GM19351 (cell line): ENCODE results near the gene BMI1.
"Not testable (repeated sequence)": the region's sequence is repeated elsewhere in the genome, so short reads cannot be mapped to it uniquely, and the experiment has no call there.

Experiments
- ATAC-seq: cut with Tn5 transposase; IDR thresholded peaks from one replicate; pipeline ENCODE4 v1.9.1; 2021; ENCODE audit warnings: mild to moderate bottlenecking, moderate library complexity; ENCODE audit not compliant: unreplicated experiment

BMI1 gene

GRCh38 chr10:22338931-22339330 lies 18.0 kb downstream of the BMI1 start:
- ATAC-seq, result no peak

- no peak for ATAC-seq
Observed at GRCh38 chr10:22339761-22340328, 18.9 kb downstream of the BMI1 start.

DNA sequence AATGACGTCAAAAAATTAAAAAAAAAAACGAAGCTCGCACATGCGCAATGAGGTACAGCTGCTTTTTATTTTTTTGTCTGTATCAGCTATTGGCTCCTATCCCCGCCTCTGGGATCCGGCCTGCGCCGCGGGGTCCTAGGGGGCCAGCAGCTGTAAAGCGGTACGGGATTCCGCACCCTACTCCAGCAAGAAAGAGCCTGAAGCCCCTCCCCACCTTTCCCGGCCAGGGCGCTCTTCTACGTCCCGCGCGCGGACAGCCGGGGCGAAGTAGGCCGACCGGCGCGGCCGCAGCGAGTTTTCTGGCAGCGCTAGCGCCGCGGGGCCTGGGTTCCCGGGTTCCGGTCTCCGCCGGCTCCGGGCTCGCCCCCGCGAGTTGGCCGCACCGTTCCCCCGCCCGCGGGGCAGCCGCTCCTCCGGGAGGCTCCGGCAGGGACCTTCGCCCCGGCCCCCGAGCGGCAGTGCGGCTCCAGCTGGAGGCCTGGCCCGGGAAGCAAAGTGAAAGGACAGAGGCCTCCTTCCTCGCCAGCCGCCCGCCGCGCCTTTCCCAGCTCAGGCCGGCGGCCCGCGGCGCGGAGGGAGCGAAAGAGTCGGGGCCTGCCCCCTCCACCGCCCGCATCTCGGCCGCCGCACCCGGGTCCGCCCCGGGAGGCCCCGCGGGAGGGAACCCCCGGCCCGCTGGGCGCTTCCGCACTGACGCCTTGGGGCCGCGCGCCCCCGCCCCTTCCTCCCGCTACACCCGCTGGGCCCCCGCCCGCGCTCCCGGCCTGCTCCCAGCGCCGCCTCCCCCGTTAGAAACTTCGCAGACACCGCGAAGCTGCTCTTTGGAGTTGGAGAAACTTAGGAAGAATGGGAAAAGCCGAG lies 19.7 kb downstream of the BMI1 start:
- peak; percentile 38 for ATAC-seq

GRCh38 chr10:22341190-22341925 lies 20.5 kb downstream of the BMI1 start:
- ATAC-seq, result peak; percentile 6

- no peak for ATAC-seq
Observed at GRCh38 chr10:22341926-22342196, 21.0 kb downstream of the BMI1 start.

DNA sequence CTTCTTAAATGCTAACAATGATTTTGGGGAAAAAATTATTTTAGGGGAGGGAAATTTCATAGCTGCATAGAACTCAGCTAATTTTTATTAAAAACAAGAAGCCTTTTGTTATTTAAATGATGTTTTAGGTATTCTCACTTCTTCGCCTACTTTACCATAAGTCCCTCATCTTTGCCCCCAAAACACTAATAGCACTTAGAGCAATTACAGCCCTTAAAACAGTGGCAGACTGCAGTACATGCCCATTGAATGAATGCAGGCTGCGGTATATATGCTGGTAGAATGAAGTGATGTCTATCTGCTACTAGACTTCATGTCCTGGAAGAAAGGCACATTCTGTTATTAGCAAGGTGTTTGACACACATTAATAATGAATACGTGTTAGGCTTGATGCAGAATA lies 21.5 kb downstream of the BMI1 start:
- ATAC-seq, result no peak

GRCh38 chr10:22343731-22344130 lies 22.8 kb downstream of the BMI1 start:
- ATAC-seq, result no peak

GRCh38 chr10:22344249-22344648 lies 23.4 kb downstream of the BMI1 start:
- no peak for ATAC-seq

DNA sequence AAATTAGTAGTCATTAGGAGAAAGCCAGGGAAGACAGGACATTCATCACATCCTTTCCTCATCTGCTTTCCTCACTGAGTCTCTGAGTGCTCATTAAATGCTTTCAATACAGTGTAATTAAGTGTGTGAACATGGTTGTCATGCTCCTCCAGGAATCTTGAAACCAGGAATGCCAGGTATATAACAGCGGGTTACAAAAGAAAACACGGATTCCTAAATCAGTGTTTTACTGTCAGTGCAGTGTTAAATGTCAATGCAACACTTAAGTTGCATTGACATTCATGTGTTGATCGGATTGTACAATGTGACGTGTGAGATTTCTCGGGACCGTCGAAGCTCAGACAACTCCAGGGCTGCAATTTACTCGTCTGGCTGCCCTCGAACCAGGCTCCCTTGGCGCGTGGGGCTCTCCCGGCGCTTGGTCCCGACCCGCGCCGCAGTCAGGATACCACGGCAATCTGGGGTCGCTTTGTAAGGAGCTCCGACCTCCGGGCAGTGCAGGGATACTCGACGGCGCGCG lies 23.9 kb downstream of the BMI1 start:
- no peak for ATAC-seq

- ATAC-seq, result no peak
Observed at GRCh38 chr10:22345301-22346095, 24.6 kb downstream of the BMI1 start, which contains the start of gene SPAG6. SPAG6 (plus strand) TSS chr10:22345496; CDS start chr10:22345612, 116 bp downstream.

- ATAC-seq, result no peak
Observed at GRCh38 chr10:22346096-22346661, 25.3 kb downstream of the BMI1 start.

- no peak for ATAC-seq
Observed at GRCh38 chr10:22349755-22350154, 28.9 kb downstream of the BMI1 start.

DNA sequence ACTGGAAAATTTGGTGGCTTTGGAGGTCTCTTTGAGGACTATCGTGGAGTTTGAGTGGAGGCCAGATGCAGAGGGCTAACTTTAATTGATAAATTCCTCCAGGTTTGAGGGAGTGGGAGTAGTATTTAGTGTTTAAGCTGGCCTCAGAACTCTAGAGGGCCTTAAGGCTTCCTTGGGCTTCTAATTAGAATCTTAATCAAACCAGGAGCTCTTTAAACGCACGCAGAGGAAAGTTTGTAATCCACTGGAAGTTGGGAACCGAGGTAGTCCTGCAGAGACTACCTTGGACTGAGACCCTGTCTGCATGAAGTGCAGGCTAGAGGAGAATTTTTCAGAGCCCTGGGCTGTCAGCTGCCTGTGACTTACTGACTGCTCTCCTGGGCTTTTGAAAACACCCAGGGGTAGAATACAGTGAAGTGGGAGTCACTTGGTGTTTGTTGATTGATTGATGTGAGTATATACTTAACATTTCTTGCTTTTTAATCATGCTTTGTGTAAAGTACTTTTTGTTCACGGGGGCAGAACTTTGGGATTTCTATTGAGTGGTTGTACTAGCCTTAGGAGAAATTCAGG lies 30.3 kb downstream of the BMI1 start:
- no peak for ATAC-seq

DNA sequence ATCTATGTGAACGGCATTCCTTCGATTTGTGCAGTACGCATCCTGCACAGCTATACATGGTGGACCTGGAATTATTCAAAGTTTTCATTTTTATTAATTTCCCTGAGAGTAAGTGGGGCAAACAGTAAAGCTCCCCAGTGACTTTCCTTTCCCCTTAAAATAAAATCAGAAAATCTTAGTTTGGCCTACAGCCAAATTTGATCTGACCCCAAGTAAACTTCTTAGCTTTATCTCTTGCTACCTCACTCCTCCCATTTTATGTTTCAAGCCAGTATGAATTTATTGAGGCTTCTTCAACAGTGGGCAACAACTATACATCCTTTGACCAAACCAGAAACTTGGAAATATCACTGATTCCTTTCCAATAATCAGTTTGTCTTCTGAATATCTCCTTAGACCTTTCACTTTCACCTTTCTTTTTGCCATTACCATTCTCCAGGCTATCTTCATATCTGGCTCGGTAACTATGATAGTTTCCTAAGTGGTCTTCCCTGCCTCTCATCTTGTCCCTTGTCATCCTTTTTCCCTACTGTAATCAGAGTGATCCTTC lies 35.5 kb downstream of the BMI1 start:
- ATAC-seq, result no peak

- ATAC-seq, result not testable (repeated sequence)
Observed at GRCh38 chr10:22357770-22358169, 36.9 kb downstream of the BMI1 start.

GRCh38 chr10:22363305-22363704 lies 42.4 kb downstream of the BMI1 start:
- no peak for ATAC-seq

DNA sequence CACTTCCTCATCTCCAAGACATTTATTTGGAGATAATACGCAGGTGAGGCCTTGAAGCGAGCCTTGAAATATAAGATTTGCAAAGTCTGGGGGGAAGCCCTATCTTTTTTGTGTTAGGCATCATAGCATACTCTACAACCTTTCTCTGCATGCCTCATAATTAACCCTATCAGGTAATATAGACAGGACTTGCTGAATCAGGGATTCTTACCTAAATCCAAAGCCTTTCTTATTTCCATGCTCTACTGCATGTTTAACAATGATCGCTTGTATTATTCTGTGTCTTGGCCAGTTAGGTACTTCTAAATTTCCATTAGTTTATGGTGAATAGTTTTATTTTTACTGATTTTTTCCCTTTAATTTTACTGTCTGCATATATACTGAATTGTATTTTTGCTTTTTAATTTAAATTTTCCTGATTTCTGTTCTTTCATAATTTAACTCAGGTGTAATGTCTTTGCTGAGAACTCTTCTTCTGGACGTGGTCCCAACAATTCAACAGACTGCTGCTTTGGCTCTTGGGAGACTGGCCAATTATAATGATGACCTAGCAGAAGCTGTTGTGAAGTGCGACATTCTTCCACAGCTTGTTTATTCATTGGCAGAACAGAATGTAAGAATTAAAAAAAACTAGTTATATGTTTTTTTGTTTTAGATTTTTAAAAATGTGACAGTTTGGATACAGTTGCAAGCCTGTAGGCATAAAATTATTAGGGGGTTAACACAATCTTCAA lies 43.7 kb downstream of the BMI1 start:
- ATAC-seq, result no peak

DNA sequence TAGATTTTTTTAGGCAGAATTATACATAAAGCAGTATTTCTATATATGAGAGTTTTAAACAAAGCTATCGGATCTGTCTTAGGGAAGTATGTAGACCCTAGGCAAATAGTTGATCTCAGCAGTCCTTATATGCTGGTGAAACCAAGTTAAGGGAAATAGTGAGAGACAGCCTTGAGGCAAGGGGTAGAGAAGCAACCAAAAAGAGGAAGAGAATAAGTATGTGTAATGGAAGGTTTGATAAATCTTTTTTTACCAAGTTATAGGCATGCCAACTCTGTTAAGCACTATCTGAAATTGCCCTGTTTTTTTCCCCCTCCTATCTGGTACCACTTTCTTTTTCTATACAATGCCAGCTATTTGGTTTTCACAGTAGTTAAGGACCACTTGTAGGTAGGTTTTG lies 44.3 kb downstream of the BMI1 start:
- peak; percentile 53 for ATAC-seq
